HUES64 (cell line): ENCODE data around the gene FBXL7.

ENCODE experiments used
- H3K27ac ChIP-seq: 2 replicates; pipeline ENCODE4 v1.7.0; 2013; ENCODE audit warnings: low read depth, low read length, inconsistent platforms
- H3K27me3 ChIP-seq: 2 replicates; pipeline ENCODE4 v1.6.1; 2013; ENCODE audit warnings: mild to moderate bottlenecking, low read length; ENCODE audit not compliant: insufficient read depth
- H3K36me3 ChIP-seq: 2 replicates; pipeline ENCODE4 v1.6.1; 2013; ENCODE audit warnings: mild to moderate bottlenecking, low read length; ENCODE audit not compliant: insufficient read depth
- H3K4me1 ChIP-seq: 2 replicates; pipeline ENCODE4 v1.6.1; 2013; ENCODE audit warnings: mild to moderate bottlenecking, low read length, moderate library complexity; ENCODE audit not compliant: insufficient read depth
- H3K4me3 ChIP-seq: 2 replicates; pipeline ENCODE4 v1.5.1; 2013; ENCODE audit warnings: mild to moderate bottlenecking, low read length, moderate library complexity
- H3K9ac ChIP-seq: 2 replicates; pipeline ENCODE4 v1.6.1; 2013; ENCODE audit warnings: mild to moderate bottlenecking, low read depth, low read length
- H3K9me3 ChIP-seq: 2 replicates; pipeline ENCODE4 v1.6.1; 2013; ENCODE audit warnings: low read depth, low read length; ENCODE audit not compliant: insufficient read depth
- WGBS: fragments of 150-250, 120-280 bp; methylation state at CpG from one replicate; pipeline ENCODE4 v1.1.7; 2013; ENCODE audit warnings: missing lambda C conversion rate; 5-methylcytosine and 5-hydroxymethylcytosine counted together

Gene FBXL7

DNA sequence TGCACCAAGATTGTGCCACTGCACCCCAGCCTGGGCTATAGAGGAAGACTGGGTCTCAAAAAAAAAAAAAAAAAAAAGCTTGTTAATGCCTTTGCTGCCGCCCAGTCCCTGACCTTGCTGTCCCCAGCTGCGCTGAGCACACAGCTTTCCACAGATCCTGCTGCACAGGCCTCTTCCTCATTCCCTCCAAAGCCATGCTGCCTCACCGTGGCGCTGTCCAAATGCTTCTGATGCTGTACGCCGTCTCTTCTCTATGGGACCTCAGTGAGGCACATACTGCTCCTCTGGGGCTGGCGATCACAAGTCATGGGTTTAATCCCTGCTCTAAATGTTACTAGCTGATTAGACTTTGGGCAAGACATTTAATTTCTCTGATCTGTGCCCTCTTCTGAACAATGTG lies 234.1 kb downstream of the FBXL7 start:
- no peaks in the 10 kb centered on the region for H3K36me3 ChIP-seq
- no peaks in the 10 kb centered on the region for H3K9me3 ChIP-seq
- WGBS, result 92% methylated on average over 7 of the region's 7 CpGs
- no peaks in the 10 kb centered on the region for H3K27me3 ChIP-seq
- H3K4me3 ChIP-seq, result no peak overlapping the region
- H3K27ac ChIP-seq, result no peak overlapping the region
- no peaks in the 10 kb centered on the region for H3K4me1 ChIP-seq
- H3K9ac ChIP-seq, result no peak overlapping the region

DNA sequence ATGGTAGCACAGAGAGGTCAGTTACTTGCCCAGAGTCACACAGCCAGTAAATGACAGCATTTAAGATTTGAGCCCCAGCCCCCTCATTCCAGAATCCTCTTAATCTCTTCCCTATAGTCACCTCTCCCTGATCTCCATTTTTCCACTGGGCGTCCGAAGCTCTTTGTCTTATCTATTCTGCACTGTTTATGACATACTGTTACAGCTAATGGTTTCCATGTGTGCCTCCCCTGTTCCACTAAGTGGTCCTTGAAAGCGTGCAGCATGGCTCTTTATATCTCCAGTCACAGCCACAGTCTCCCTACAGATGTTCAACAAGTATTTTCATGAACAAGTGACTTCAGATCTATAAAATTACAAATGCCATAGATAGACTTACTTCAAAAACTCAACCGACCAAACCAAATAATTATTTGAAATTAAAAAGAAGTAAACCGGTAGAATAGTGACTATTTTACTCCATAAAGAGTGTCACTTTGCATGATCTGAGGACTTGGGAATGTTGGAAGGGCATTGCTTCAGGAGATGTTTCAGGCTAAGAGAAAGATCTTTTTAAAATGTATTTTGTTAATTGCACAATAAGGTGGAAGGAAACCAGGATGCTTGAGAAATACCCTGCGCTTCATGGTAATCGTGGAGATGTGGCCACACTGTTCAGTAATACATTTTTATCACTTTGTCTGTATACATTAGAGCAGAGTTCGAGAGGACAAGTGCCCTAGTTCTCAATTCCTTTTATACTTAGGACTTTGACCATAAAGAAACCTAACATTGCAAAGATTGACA lies 237.2 kb downstream of the FBXL7 start:
- Histone ChIP-seq H3K4me1 (no peaks in the 10 kb centered on the region), H3K27ac (no peak overlapping the region), H3K4me3 (no peak overlapping the region), H3K27me3 (no peaks in the 10 kb centered on the region), H3K36me3 (no peaks in the 10 kb centered on the region), H3K9me3 (peaks cover under 1% of the 10 kb centered on the region; the same call in 1 of the 2 replicates), H3K9ac (no peak overlapping the region)
- WGBS, result 97% methylated on average over 7 of the region's 8 CpGs

GRCh38 chr5:15737871-15738664 lies 238.1 kb downstream of the FBXL7 start:
- WGBS, result 96% methylated on average over 5 of the region's 5 CpGs
- H3K27me3 ChIP-seq, result no peaks in the 10 kb centered on the region
- H3K4me3 ChIP-seq, result no peak overlapping the region
- H3K9ac ChIP-seq, result no peak overlapping the region
- H3K36me3 ChIP-seq, result no peaks in the 10 kb centered on the region
- no peak overlapping the region for H3K27ac ChIP-seq
- H3K9me3 ChIP-seq, result peaks cover 8% of the 10 kb centered on the region; the same call in 1 of the 2 replicates
- H3K4me1 ChIP-seq, result no peaks in the 10 kb centered on the region

- Histone ChIP-seq H3K9ac (no peak overlapping the region), H3K4me1 (no peaks in the 10 kb centered on the region), H3K9me3 (peaks cover 19% of the 10 kb centered on the region), H3K27ac (no peak overlapping the region), H3K36me3 (no peaks in the 10 kb centered on the region), H3K27me3 (no peaks in the 10 kb centered on the region), H3K4me3 (no peak overlapping the region)
Measured at GRCh38 chr5:15740383-15740782, 240.4 kb downstream of the FBXL7 start.

GRCh38 chr5:15741591-15741990 lies 241.6 kb downstream of the FBXL7 start:
- no peaks in the 10 kb centered on the region for H3K4me1 ChIP-seq
- WGBS, result 93% methylated on average over 5 of the region's 5 CpGs
- H3K4me3 ChIP-seq, result no peak overlapping the region
- no peak overlapping the region for H3K27ac ChIP-seq
- no peaks in the 10 kb centered on the region for H3K27me3 ChIP-seq
- H3K9ac ChIP-seq, result no peak overlapping the region
- no peaks in the 10 kb centered on the region for H3K36me3 ChIP-seq
- peaks cover 19% of the 10 kb centered on the region for H3K9me3 ChIP-seq

DNA sequence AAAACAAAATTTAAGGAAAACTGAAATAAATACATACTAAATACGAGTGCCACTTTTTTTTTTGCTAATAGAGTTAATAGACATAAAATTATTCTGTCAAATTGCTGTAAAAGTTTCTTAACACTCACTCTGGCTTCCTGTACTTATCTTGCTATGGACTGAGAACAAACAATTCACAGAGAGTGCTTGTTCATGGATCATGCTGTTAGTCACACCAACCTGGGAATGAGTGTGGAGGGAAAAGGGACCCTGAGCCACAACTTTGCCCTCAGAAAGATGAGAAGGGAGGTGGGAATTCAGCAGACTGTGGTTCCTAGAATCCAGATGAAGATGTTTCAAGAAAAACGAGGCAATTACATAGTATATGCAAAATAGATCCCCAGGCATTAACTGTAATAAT lies 246.9 kb downstream of the FBXL7 start:
- H3K9me3 ChIP-seq, result peaks cover 19% of the 10 kb centered on the region
- no CpG with 5 or more reads among the region's 2 CpGs for WGBS
- no peak overlapping the region for H3K4me3 ChIP-seq
- 0 out of 2 replicates have a peak, but pooled peaks cover 6% of the 10 kb centered on the region for H3K4me1 ChIP-seq
- no peaks in the 10 kb centered on the region for H3K36me3 ChIP-seq
- H3K27me3 ChIP-seq, result no peaks in the 10 kb centered on the region
- no peak overlapping the region for H3K9ac ChIP-seq
- H3K27ac ChIP-seq, result no peak overlapping the region

- H3K4me3 ChIP-seq, result no peak overlapping the region
- H3K27ac ChIP-seq, result no peak overlapping the region
- H3K27me3 ChIP-seq, result no peaks in the 10 kb centered on the region
- 100% methylated on average over 1 of the region's 2 CpGs for WGBS
- no peaks in the 10 kb centered on the region for H3K36me3 ChIP-seq
- no peak overlapping the region for H3K9ac ChIP-seq
- H3K9me3 ChIP-seq, result peaks cover 9% of the 10 kb centered on the region
- H3K4me1 ChIP-seq, result peaks cover 16% of the 10 kb centered on the region; the same call in 1 of the 2 replicates
Measured at GRCh38 chr5:15748266-15748665, 248.3 kb downstream of the FBXL7 start.

- peaks cover 5% of the 10 kb centered on the region; the same call in 1 of the 2 replicates for H3K9me3 ChIP-seq
- no peaks in the 10 kb centered on the region for H3K36me3 ChIP-seq
- WGBS, result 92% methylated on average over 10 of the region's 10 CpGs
- no peak overlapping the region for H3K9ac ChIP-seq
- peaks cover 24% of the 10 kb centered on the region; the same call in 1 of the 2 replicates for H3K4me1 ChIP-seq
- H3K27ac ChIP-seq, result no peak overlapping the region
- H3K27me3 ChIP-seq, result no peaks in the 10 kb centered on the region
- H3K4me3 ChIP-seq, result no peak overlapping the region
Measured at GRCh38 chr5:15752663-15753285, 252.8 kb downstream of the FBXL7 start.

- WGBS, result 92% methylated on average over 1 of the region's 1 CpG
- Histone ChIP-seq H3K27me3 (no peaks in the 10 kb centered on the region), H3K9ac (no peak overlapping the region), H3K27ac (no peak overlapping the region), H3K9me3 (peaks cover 5% of the 10 kb centered on the region; the same call in 1 of the 2 replicates), H3K4me3 (no peak overlapping the region), H3K4me1 (peaks cover 24% of the 10 kb centered on the region; the same call in 1 of the 2 replicates), H3K36me3 (no peaks in the 10 kb centered on the region)
Measured at GRCh38 chr5:15753752-15754151, 253.8 kb downstream of the FBXL7 start.

GRCh38 chr5:15757103-15757502 lies 257.1 kb downstream of the FBXL7 start:
- H3K9me3 ChIP-seq, result peaks cover 5% of the 10 kb centered on the region; the same call in 1 of the 2 replicates
- peaks cover 16% of the 10 kb centered on the region; the same call in 1 of the 2 replicates for H3K4me1 ChIP-seq
- no peak overlapping the region for H3K9ac ChIP-seq
- H3K27ac ChIP-seq, result no peak overlapping the region
- WGBS, result 78% methylated on average over 1 of the region's 1 CpG
- H3K36me3 ChIP-seq, result no peaks in the 10 kb centered on the region
- H3K27me3 ChIP-seq, result no peaks in the 10 kb centered on the region
- H3K4me3 ChIP-seq, result no peak overlapping the region

DNA sequence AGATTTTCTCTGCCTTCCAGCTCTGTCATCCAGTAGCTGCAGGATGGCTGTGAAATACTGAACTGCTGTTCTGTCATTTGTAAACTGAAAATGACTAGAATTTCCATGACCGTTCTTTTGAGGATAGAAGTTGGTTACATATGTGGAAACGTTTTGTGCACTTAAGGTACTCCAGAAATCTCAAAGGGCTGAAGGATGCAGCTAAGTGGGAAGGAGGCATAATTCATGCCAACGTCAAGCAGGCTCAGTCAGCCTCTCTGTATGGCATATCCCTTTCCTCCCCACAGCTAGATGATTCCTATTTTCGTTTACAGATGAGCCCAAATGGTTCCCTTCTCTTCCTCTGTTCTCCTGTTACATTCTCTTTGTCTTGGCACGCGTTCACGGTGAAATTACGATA lies 257.6 kb downstream of the FBXL7 start:
- H3K4me3 ChIP-seq, result no peak overlapping the region
- H3K36me3 ChIP-seq, result no peaks in the 10 kb centered on the region
- H3K27me3 ChIP-seq, result no peaks in the 10 kb centered on the region
- peaks cover 11% of the 10 kb centered on the region; the same call in 1 of the 2 replicates for H3K4me1 ChIP-seq
- no peak overlapping the region for H3K27ac ChIP-seq
- H3K9me3 ChIP-seq, result peaks cover 5% of the 10 kb centered on the region; the same call in 1 of the 2 replicates
- WGBS, result 95% methylated on average over 8 of the region's 8 CpGs
- H3K9ac ChIP-seq, result no peak overlapping the region
